MCF 10A (cell line): ENCODE measurements around the gene PDE4D. TPM values are rescaled to one million over a fixed set of nuclear protein-coding genes. Genes with fewer than 3 reads are reported as not detected.

Experiments
- BruUV-seq: library from RNA; stranded (reverse); fragments of 400-500 nt; replicated peaks from 2 replicates; lab custom pipeline; 2021; lab: Mats Ljungman, UMichigan
- CTCF ChIA-PET: fragments of 300-600 bp; sonication (Branson Sonifier 250); formaldehyde crosslinking; extraction: SDS; loops from one replicate; lab custom pipeline; 2021; ENCODE audit warnings: antibody characterized with exemption, inconsistent platforms; lab: Yijun Ruan, JAX
- POLR2A ChIA-PET: fragments of 300-600, 350-650 bp; sonication (Branson Sonifier 250); formaldehyde crosslinking; extraction: SDS; loops from one replicate; lab custom pipeline; 2020; ENCODE audit warnings: antibody characterized with exemption, inconsistent platforms; lab: Yijun Ruan, JAX
- DNase-seq: peaks from one replicate; pipeline ENCODE4 v3.0.0-alpha.2; 2018; ENCODE audit not compliant: unreplicated experiment
- H3K27ac Mint-ChIP-seq: one replicate; pipeline ENCODE4 v1.8.0; 2022; ENCODE audit warnings: mild to moderate bottlenecking, low read depth, mixed read lengths; ENCODE audit not compliant: unreplicated experiment
- H3K27me3 Mint-ChIP-seq: one replicate; pipeline ENCODE4 v1.8.0; 2022; ENCODE audit warnings: mixed read lengths; ENCODE audit not compliant: insufficient read depth, unreplicated experiment
- H3K36me3 Mint-ChIP-seq: one replicate; pipeline ENCODE4 v1.8.0; 2022; ENCODE audit warnings: mild to moderate bottlenecking, moderate library complexity, mixed read lengths; ENCODE audit not compliant: insufficient read depth, unreplicated experiment
- H3K4me1 Mint-ChIP-seq: one replicate; pipeline ENCODE4 v1.8.0; 2022; ENCODE audit warnings: mixed read lengths; ENCODE audit not compliant: insufficient read depth, unreplicated experiment
- H3K4me3 Mint-ChIP-seq: one replicate; pipeline ENCODE4 v1.8.0; 2022; ENCODE audit warnings: mild to moderate bottlenecking, moderate library complexity, mixed read lengths; ENCODE audit not compliant: unreplicated experiment
- H3K9me3 Mint-ChIP-seq: one replicate; pipeline ENCODE4 v1.8.0; 2022; ENCODE audit warnings: mixed read lengths; ENCODE audit not compliant: unreplicated experiment
- intact Hi-C: fragments of 100-400 bp; cut with micrococcal nuclease; formaldehyde crosslinking; loops from 2 replicates; pipeline ENCODE4 v1.14.1; 2022
- total RNA-seq: library from RNA; stranded (reverse); gene quantifications from 2 replicates; pipeline ENCODE4 v1.2.3, GENCODE V29; 2022
- TF ChIP-seq, protein P1 (sequence below): fragments of 200-600 bp; IDR thresholded peaks from one replicate; pipeline ENCODE4 v1.8.0; 2022; ENCODE audit warnings: antibody characterized with exemption, mild to moderate bottlenecking; ENCODE audit not compliant: unreplicated experiment

The PDE4D gene
- total RNA-seq, 1 experiment from 2014 or later, result 85.0 TPM

- H3K4me3 Mint-ChIP-seq, result no peak overlapping the region
- BruUV-seq, result no TSS peak
- ChIA-PET CTCF (interaction anchor here (1.1 kb wide), 1 partner anchor 57 kb away, joined by 3 read pairs; no protein-coding TSS in a partner anchor), POLR2A (no interaction called here)
- intact Hi-C loops, result no loop called here
- H3K9me3 Mint-ChIP-seq, result no peaks in the 10 kb centered on the region
- no peaks in the 10 kb centered on the region for H3K27me3 Mint-ChIP-seq
- TF ChIP-seq, protein P1, sequence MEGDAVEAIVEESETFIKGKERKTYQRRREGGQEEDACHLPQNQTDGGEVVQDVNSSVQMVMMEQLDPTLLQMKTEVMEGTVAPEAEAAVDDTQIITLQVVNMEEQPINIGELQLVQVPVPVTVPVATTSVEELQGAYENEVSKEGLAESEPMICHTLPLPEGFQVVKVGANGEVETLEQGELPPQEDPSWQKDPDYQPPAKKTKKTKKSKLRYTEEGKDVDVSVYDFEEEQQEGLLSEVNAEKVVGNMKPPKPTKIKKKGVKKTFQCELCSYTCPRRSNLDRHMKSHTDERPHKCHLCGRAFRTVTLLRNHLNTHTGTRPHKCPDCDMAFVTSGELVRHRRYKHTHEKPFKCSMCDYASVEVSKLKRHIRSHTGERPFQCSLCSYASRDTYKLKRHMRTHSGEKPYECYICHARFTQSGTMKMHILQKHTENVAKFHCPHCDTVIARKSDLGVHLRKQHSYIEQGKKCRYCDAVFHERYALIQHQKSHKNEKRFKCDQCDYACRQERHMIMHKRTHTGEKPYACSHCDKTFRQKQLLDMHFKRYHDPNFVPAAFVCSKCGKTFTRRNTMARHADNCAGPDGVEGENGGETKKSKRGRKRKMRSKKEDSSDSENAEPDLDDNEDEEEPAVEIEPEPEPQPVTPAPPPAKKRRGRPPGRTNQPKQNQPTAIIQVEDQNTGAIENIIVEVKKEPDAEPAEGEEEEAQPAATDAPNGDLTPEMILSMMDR, result no peak
- no peak for DNase-seq
- H3K4me1 Mint-ChIP-seq, result peaks cover 18% of the 10 kb centered on the region
- H3K36me3 Mint-ChIP-seq, result no peaks in the 10 kb centered on the region
- H3K27ac Mint-ChIP-seq, result no peak overlapping the region
Measured at GRCh38 chr5:59291941-59292340, 601.6 kb downstream of the PDE4D start.

- Mint-ChIP-seq H3K27me3 (no peaks in the 10 kb centered on the region), H3K4me3 (no peak overlapping the region), H3K9me3 (no peaks in the 10 kb centered on the region), H3K27ac (no peak overlapping the region), H3K36me3 (no peaks in the 10 kb centered on the region), H3K4me1 (peaks cover 12% of the 10 kb centered on the region)
- intact Hi-C loops, result no loop called here
- no peak for DNase-seq
- ChIA-PET POLR2A (interaction anchor here (1.5 kb wide), 1 partner anchor 10 kb away, joined by 3 read pairs; no protein-coding TSS in a partner anchor), CTCF (interaction anchor here (0.6 to 0.8 kb wide), 3 partner anchors 24 to 322 kb away, joined by 3 to 4 read pairs (median 3); no protein-coding TSS in a partner anchor)
- BruUV-seq, result no TSS peak
- TF ChIP-seq, protein P1, result no peak
Measured at GRCh38 chr5:59287884-59288283, 605.6 kb downstream of the PDE4D start.

DNA sequence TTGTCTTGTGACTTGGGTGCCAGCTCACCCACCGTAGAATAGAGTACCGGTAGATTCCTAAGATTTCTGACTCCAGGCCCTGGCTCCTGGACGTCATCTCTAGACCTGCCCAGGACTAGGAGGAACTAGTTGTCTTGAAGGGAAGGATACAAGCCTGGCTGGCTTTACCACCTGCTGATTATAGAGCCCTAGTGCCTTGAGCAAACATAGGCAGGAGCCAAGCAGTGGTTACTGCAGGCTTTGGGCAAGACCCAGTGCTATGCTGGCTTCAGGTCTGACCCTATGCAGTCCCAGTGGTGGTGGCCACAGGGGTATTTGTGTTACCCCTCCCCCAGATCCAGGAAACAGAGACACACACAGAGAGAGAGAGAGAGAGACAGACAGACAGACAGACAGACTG is 606.2 kb downstream of the PDE4D start:
- H3K36me3 Mint-ChIP-seq, result no peaks in the 10 kb centered on the region
- TF ChIP-seq, protein P1, result no peak
- H3K4me3 Mint-ChIP-seq, result no peak overlapping the region
- no peak for DNase-seq
- POLR2A ChIA-PET, result no interaction called here
- no peaks in the 10 kb centered on the region for H3K9me3 Mint-ChIP-seq
- BruUV-seq, result no TSS peak
- intact Hi-C loops, result no loop called here
- CTCF ChIA-PET, result interaction anchor here (0.7 kb wide), 1 partner anchor 22 kb away, joined by 3 read pairs; no protein-coding TSS in a partner anchor
- H3K27ac Mint-ChIP-seq, result no peak overlapping the region
- peaks cover 12% of the 10 kb centered on the region for H3K4me1 Mint-ChIP-seq
- H3K27me3 Mint-ChIP-seq, result no peaks in the 10 kb centered on the region

GRCh38 chr5:59286510-59286909 is 607.0 kb downstream of the PDE4D start:
- intact Hi-C loops, result no loop called here
- ChIA-PET POLR2A (interaction anchor here (0.6 kb wide), 1 partner anchor 10 kb away, joined by 3 read pairs; no protein-coding TSS in a partner anchor), CTCF (interaction anchor here (0.7 kb wide), 1 partner anchor 21 kb away, joined by 3 read pairs; no protein-coding TSS in a partner anchor)
- H3K36me3 Mint-ChIP-seq, result no peaks in the 10 kb centered on the region
- H3K27ac Mint-ChIP-seq, result no peak overlapping the region
- no TSS peak for BruUV-seq
- H3K4me3 Mint-ChIP-seq, result no peak overlapping the region
- no peak for DNase-seq
- H3K9me3 Mint-ChIP-seq, result no peaks in the 10 kb centered on the region
- no peaks in the 10 kb centered on the region for H3K27me3 Mint-ChIP-seq
- TF ChIP-seq, protein P1, result no peak
- peaks cover 12% of the 10 kb centered on the region for H3K4me1 Mint-ChIP-seq
